H9 (cell line): ENCODE data around the gene CSMD2. TPM values are rescaled to one million over a fixed set of nuclear protein-coding genes. Genes with fewer than 3 reads are reported as not detected.

Experiments used
- DNase-seq: peaks from one replicate; pipeline ENCODE4 v3.0.0-alpha.2; 2017
- H2AFZ ChIP-seq: one replicate; pipeline ENCODE4 v1.6.1; 2013; ENCODE audit warnings: mild to moderate bottlenecking, low read length, control low read depth, moderate library complexity
- H2AK5ac ChIP-seq: 2 replicates; pipeline ENCODE4 v1.6.1; 2013; ENCODE audit warnings: low read length, control low read depth, mixed read lengths; ENCODE audit not compliant: insufficient read length
- H2BK120ac ChIP-seq: one replicate; pipeline ENCODE4 v1.6.1; 2013; ENCODE audit warnings: low read depth, mild to moderate bottlenecking, low read length, control low read depth, inconsistent platforms; ENCODE audit not compliant: poor library complexity, severe bottlenecking
- H2BK12ac ChIP-seq: 2 replicates; pipeline ENCODE4 v1.6.1; 2013; ENCODE audit warnings: low read length, control low read depth, mixed read lengths, low read depth; ENCODE audit not compliant: insufficient read length
- H2BK15ac ChIP-seq: 2 replicates; pipeline ENCODE4 v1.6.1; 2013; ENCODE audit warnings: low read depth, low read length, control low read depth
- H2BK20ac ChIP-seq: one replicate; pipeline ENCODE4 v1.6.1; 2013; ENCODE audit warnings: low read depth, mild to moderate bottlenecking, low read length, control low read depth, inconsistent platforms; ENCODE audit not compliant: poor library complexity, severe bottlenecking
- H2BK5ac ChIP-seq: 2 replicates; pipeline ENCODE4 v1.6.1; 2013; ENCODE audit warnings: low read length, control low read depth, mixed read lengths; ENCODE audit not compliant: insufficient read length
- H3K14ac ChIP-seq: 2 replicates; pipeline ENCODE4 v1.6.1; 2013; ENCODE audit warnings: low read length, control low read depth; ENCODE audit not compliant: insufficient read depth
- H3K18ac ChIP-seq: 2 replicates; pipeline ENCODE4 v1.6.1; 2013; ENCODE audit warnings: low read depth, mild to moderate bottlenecking, mixed read lengths, low read length, control low read depth; ENCODE audit not compliant: insufficient read length
- H3K23ac ChIP-seq: 2 replicates; pipeline ENCODE4 v1.6.1; 2013; ENCODE audit warnings: low read length, control low read depth, mixed read lengths, low read depth; ENCODE audit not compliant: insufficient read length
- H3K23me2 ChIP-seq: 2 replicates; pipeline ENCODE4 v1.6.1; 2013; ENCODE audit warnings: low read depth, mild to moderate bottlenecking, mixed read lengths, low read length, control low read depth; ENCODE audit not compliant: insufficient read length, poor library complexity, severe bottlenecking
- H3K27ac ChIP-seq: 2 replicates; pipeline ENCODE4 v1.5.1; 2013; ENCODE audit warnings: low read length, control low read depth, mixed read lengths, low read depth; ENCODE audit not compliant: insufficient read length
- H3K27me3 ChIP-seq: 2 replicates; pipeline ENCODE4 v1.6.1; 2013; ENCODE audit warnings: low read length, control low read depth, inconsistent platforms; ENCODE audit not compliant: insufficient read depth
- H3K4ac ChIP-seq: 2 replicates; pipeline ENCODE4 v1.6.1; 2013; ENCODE audit warnings: low read depth, mild to moderate bottlenecking, control low read depth, inconsistent platforms, low read length, moderate library complexity
- H3K4me1 ChIP-seq: 2 replicates; pipeline ENCODE4 v1.6.1; 2013; ENCODE audit warnings: low read length, control low read depth, inconsistent platforms; ENCODE audit not compliant: insufficient read depth
- H3K4me2 ChIP-seq: 2 replicates; pipeline ENCODE4 v1.6.1; 2013; ENCODE audit warnings: low read length, control low read depth, mixed read lengths; ENCODE audit not compliant: insufficient read length, insufficient read depth
- H3K56ac ChIP-seq: 2 replicates; pipeline ENCODE4 v1.6.1; 2013; ENCODE audit warnings: low read depth, mild to moderate bottlenecking, mixed read lengths, low read length, control low read depth; ENCODE audit not compliant: insufficient read length
- H3K79me1 ChIP-seq: 2 replicates; pipeline ENCODE4 v1.6.1; 2013; ENCODE audit warnings: low read depth, mild to moderate bottlenecking, moderate library complexity, low read length, control low read depth, inconsistent platforms; ENCODE audit not compliant: insufficient read depth, poor library complexity, severe bottlenecking
- H3K79me2 ChIP-seq: 2 replicates; pipeline ENCODE4 v1.6.1; 2013; ENCODE audit warnings: low read length, control low read depth, inconsistent platforms; ENCODE audit not compliant: insufficient read depth
- H3K9ac ChIP-seq: 2 replicates; pipeline ENCODE4 v1.6.1; 2013; ENCODE audit warnings: low read length, control low read depth, mixed read lengths; ENCODE audit not compliant: insufficient read length; ENCODE audit errors: extremely low read depth
- H3K9me3 ChIP-seq: one replicate; pipeline ENCODE4 v1.6.1; 2013; ENCODE audit warnings: low read depth, low read length, inconsistent platforms; ENCODE audit not compliant: control insufficient read depth
- H3T11ph ChIP-seq: one replicate; pipeline ENCODE4 v1.6.1; 2013; ENCODE audit warnings: mild to moderate bottlenecking, low read length, control low read depth, inconsistent platforms
- H4K20me1 ChIP-seq: one replicate; pipeline ENCODE4 v1.6.1; 2013; ENCODE audit not compliant: control insufficient read depth, insufficient read length, insufficient read depth
- H4K5ac ChIP-seq: 2 replicates; pipeline ENCODE4 v1.6.1; 2013; ENCODE audit warnings: low read depth, mild to moderate bottlenecking, mixed read lengths, low read length, control low read depth; ENCODE audit not compliant: insufficient read length
- H4K8ac ChIP-seq: replicated peaks from 2 replicates; pipeline ENCODE4 v1.6.1; 2013; ENCODE audit warnings: low read length, control low read depth, mixed read lengths, low read depth; ENCODE audit not compliant: insufficient read length
- H4K91ac ChIP-seq: 2 replicates; pipeline ENCODE4 v1.6.1; 2013; ENCODE audit warnings: low read depth, mild to moderate bottlenecking, moderate library complexity, mixed read lengths, low read length, control low read depth; ENCODE audit not compliant: insufficient read length
- H3K27ac Mint-ChIP-seq, 3 experiments: 2 replicates in 2 of 3; 3 replicates in 1 of 3; pipeline ENCODE4 v1.8.0; 2020 to 2021; ENCODE audit warnings: mixed read lengths in 3 of 3, mild to moderate bottlenecking in 1 of 3, moderate library complexity in 1 of 3
- H3K27me3 Mint-ChIP-seq: 2 replicates; pipeline ENCODE4 v1.8.0; 2021; ENCODE audit warnings: low read depth, mild to moderate bottlenecking, moderate library complexity, mixed read lengths
- H3K36me3 Mint-ChIP-seq, 3 experiments: 2 replicates in 2 of 3; 3 replicates in 1 of 3; pipeline ENCODE4 v1.8.0; 2020 to 2021; ENCODE audit warnings: low read depth in 3 of 3, mixed read lengths in 3 of 3; ENCODE audit not compliant: insufficient read depth in 1 of 3
- H3K4me1 Mint-ChIP-seq, 2 experiments: 2 replicates each; pipeline ENCODE4 v1.8.0; 2020; ENCODE audit warnings: mixed read lengths in 2 of 2
- H3K4me3 Mint-ChIP-seq, 2 experiments: 2 replicates in 1 of 2; 3 replicates in 1 of 2; pipeline ENCODE4 v1.8.0; 2020 to 2021; ENCODE audit warnings: mild to moderate bottlenecking in 2 of 2, mixed read lengths in 2 of 2, moderate library complexity in 1 of 2
- H3K9me3 Mint-ChIP-seq, 2 experiments: 2 replicates in 1 of 2; 3 replicates in 1 of 2; pipeline ENCODE4 v1.8.0; 2020; ENCODE audit warnings: mild to moderate bottlenecking in 2 of 2, mixed read lengths in 2 of 2, moderate library complexity in 1 of 2
- WGBS: extraction: QIAGEN DNeasy Blood & Tissue Kit; methylation state at CpG from one replicate; pipeline ENCODE4 v1.1.7; 2013; ENCODE audit warnings: missing lambda C conversion rate, low lambda C conversion rate, mixed read lengths; ENCODE audit not compliant: insufficient read length; ENCODE audit errors: extremely low coverage; 5-methylcytosine and 5-hydroxymethylcytosine counted together
- total RNA-seq: library from RNA; stranded (reverse); gene quantifications from 2 replicates; pipeline ENCODE4 v1.2.1, GENCODE V29; 2021
- TF ChIP-seq, protein P1 (sequence below): fragments of 200-600 bp; sonication (generic); conservative IDR thresholded peaks from 3 replicates; pipeline ENCODE4 v1.8.0; 2021; ENCODE audit warnings: antibody characterized with exemption, mild to moderate bottlenecking

The CSMD2 gene
- total RNA-seq, 1 experiment from 2014 or later = 6.4 TPM

DNA sequence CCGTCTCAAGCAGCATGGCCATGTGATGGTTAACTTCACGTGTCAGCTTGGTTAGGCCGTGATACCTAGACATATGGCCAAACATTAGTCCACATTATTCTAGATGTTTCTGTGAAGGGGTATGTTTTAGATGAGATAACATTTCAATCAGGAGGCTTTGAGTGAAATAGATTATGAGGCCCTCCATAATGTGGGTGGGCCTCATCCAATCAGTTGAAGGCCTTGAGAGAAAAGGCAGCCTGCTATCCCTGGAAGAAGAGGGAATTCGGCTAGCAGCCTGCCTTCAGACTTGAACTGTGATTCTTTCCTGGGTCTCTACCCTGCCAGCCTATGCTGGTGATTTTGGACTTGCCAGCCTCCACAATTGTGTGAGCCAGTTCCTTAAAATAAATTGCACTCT lies 602.5 kb downstream of the CSMD2 start:
- Histone ChIP-seq H3K23ac (no peak overlapping the region), H2BK15ac (no peak overlapping the region), H3K79me2 (no peaks in the 10 kb centered on the region), H2BK120ac (no peak overlapping the region), H3K14ac (no peak overlapping the region), H3K27me3 (no peaks in the 10 kb centered on the region), H2BK5ac (no peak overlapping the region), H3T11ph (no peak overlapping the region), H3K4me1 (no peaks in the 10 kb centered on the region), H2AFZ (no peak overlapping the region), H4K5ac (no peak overlapping the region), H3K9ac (no peak overlapping the region), H3K18ac (no peak overlapping the region), H3K56ac (no peak overlapping the region), H3K4ac (no peak overlapping the region), H2BK12ac (no peak overlapping the region), H2AK5ac (no peak overlapping the region), H4K8ac (no peak overlapping the region), H3K4me2 (no peak overlapping the region), H3K9me3 (no peaks in the 10 kb centered on the region), H2BK20ac (no peak overlapping the region), H3K79me1 (no peaks in the 10 kb centered on the region), H3K27ac (no peak overlapping the region), H3K23me2 (no peaks in the 10 kb centered on the region), H4K20me1 (no peaks in the 10 kb centered on the region), H4K91ac (no peak overlapping the region)
- Mint-ChIP-seq H3K9me3 (no peaks in the 10 kb centered on the region), H3K27me3 (peaks cover 8% of the 10 kb centered on the region), H3K4me1 (no peaks in the 10 kb centered on the region), H3K27ac (0 out of 7 replicates have a peak overlapping the region, but pooled peaks of 1 of the 3 experiments have one; percentile 13), H3K36me3 (peaks cover 0 to 7% (median 0%) of the 10 kb centered on the region in 3 experiments; a peak in 3 of 7 replicates), H3K4me3 (no peak overlapping the region)
- no peak for DNase-seq
- TF ChIP-seq, protein P1, sequence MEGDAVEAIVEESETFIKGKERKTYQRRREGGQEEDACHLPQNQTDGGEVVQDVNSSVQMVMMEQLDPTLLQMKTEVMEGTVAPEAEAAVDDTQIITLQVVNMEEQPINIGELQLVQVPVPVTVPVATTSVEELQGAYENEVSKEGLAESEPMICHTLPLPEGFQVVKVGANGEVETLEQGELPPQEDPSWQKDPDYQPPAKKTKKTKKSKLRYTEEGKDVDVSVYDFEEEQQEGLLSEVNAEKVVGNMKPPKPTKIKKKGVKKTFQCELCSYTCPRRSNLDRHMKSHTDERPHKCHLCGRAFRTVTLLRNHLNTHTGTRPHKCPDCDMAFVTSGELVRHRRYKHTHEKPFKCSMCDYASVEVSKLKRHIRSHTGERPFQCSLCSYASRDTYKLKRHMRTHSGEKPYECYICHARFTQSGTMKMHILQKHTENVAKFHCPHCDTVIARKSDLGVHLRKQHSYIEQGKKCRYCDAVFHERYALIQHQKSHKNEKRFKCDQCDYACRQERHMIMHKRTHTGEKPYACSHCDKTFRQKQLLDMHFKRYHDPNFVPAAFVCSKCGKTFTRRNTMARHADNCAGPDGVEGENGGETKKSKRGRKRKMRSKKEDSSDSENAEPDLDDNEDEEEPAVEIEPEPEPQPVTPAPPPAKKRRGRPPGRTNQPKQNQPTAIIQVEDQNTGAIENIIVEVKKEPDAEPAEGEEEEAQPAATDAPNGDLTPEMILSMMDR = no peak
- WGBS = no CpG with 5 or more reads among the region's 4 CpGs
